HEK293 (cell line): ENCODE results near the gene KLHL29.

Experiments used
- CTCF ChIA-PET: fragments of 350-600 bp; formaldehyde crosslinking; extraction: SDS; loops from one replicate; lab custom pipeline; 2021; ENCODE audit warnings: antibody characterized with exemption; lab: Yijun Ruan, JAX
- POLR2A ChIA-PET: fragments of 300-600 bp; formaldehyde crosslinking; extraction: SDS; loops from one replicate; lab custom pipeline; 2020; ENCODE audit warnings: antibody characterized with exemption, inconsistent platforms; lab: Yijun Ruan, JAX
- H3K27ac ChIP-seq: fragments of 200-500 bp; sonication (Bioruptor generic); 2 replicates; pipeline ENCODE4 v1.5.1; 2014; ENCODE audit warnings: low read depth, low read length, control low read depth, inconsistent platforms; ENCODE audit errors: extremely low read depth
- H3K36me3 ChIP-seq, 2 experiments: fragments of 200-500 bp in 1 of 2; sonication (Bioruptor generic) in 1 of 2; 1 replicate in 1 of 2; 2 replicates in 1 of 2; pipeline ENCODE4 v1.5.1; 2014 to 2017; ENCODE audit warnings: inconsistent platforms in 2 of 2, low read length in 2 of 2; ENCODE audit not compliant: control insufficient read depth in 2 of 2, insufficient read depth in 1 of 2
- H3K4me1 ChIP-seq: fragments of 200-500 bp; sonication (Bioruptor generic); 2 replicates; pipeline ENCODE4 v1.5.1; 2014; ENCODE audit warnings: mild to moderate bottlenecking, low read length, inconsistent platforms; ENCODE audit not compliant: control insufficient read depth, insufficient read depth
- H3K4me3 ChIP-seq: 2 replicates; pipeline ENCODE4 v1.5.1; 2011; ENCODE audit warnings: low read depth, mild to moderate bottlenecking, control low read depth, low read length, moderate library complexity
- H3K9me3 ChIP-seq: fragments of 200-500 bp; sonication (Bioruptor generic); 2 replicates; pipeline ENCODE4 v1.5.1; 2014; ENCODE audit warnings: low read depth, low read length, inconsistent platforms; ENCODE audit not compliant: control insufficient read depth, insufficient read depth
- CTCF ChIP-seq: fragments of 450-650 bp; formaldehyde crosslinking; IDR thresholded peaks from 2 replicates; pipeline ENCODE4 v1.5.1; 2016; ENCODE audit warnings: missing biosample characterization, missing genetic modification characterization
- PRDM1 ChIP-seq: fragments of 450-650 bp; formaldehyde crosslinking; IDR thresholded peaks from 2 replicates; pipeline ENCODE4; 2016; ENCODE audit warnings: missing biosample characterization, missing genetic modification characterization
- SCRT2 ChIP-seq: fragments of 450-650 bp; formaldehyde crosslinking; IDR thresholded peaks from 2 replicates; pipeline ENCODE4 v1.5.1; 2016; ENCODE audit warnings: missing biosample characterization, missing genetic modification characterization
- ZNF114 ChIP-seq: fragments of 450-650 bp; formaldehyde crosslinking; IDR thresholded peaks from 2 replicates; pipeline ENCODE4 v1.5.0; 2017; ENCODE audit warnings: missing biosample characterization, missing genetic modification characterization
- ZNF146 ChIP-seq: fragments of 450-650 bp; formaldehyde crosslinking; IDR thresholded peaks from 2 replicates; pipeline ENCODE4 v1.5.1; 2016; ENCODE audit warnings: missing biosample characterization, missing genetic modification characterization
- ZNF157 ChIP-seq: fragments of 450-650 bp; formaldehyde crosslinking; IDR thresholded peaks from 2 replicates; pipeline ENCODE4 v1.5.1; 2016; ENCODE audit warnings: missing biosample characterization, missing genetic modification characterization
- ZNF211 ChIP-seq: fragments of 450-650 bp; formaldehyde crosslinking; IDR thresholded peaks from 2 replicates; pipeline ENCODE4 v1.5.1; 2016; ENCODE audit warnings: low read depth, missing biosample characterization, missing genetic modification characterization
- ZNF24 ChIP-seq: fragments of 450-650 bp; formaldehyde crosslinking; IDR thresholded peaks from 2 replicates; pipeline ENCODE4 v1.5.1; 2016; ENCODE audit warnings: missing biosample characterization, missing genetic modification characterization
- ZNF280C ChIP-seq: fragments of 450-650 bp; formaldehyde crosslinking; IDR thresholded peaks from 2 replicates; pipeline ENCODE4 v1.5.1; 2016; ENCODE audit warnings: missing biosample characterization, missing genetic modification characterization
- ZNF324 ChIP-seq: fragments of 450-650 bp; formaldehyde crosslinking; IDR thresholded peaks from 2 replicates; pipeline ENCODE4 v1.5.1; 2016; ENCODE audit warnings: missing biosample characterization, missing genetic modification characterization
- ZNF48 ChIP-seq: fragments of 450-650 bp; formaldehyde crosslinking; IDR thresholded peaks from 2 replicates; pipeline ENCODE4 v1.5.1; 2016; ENCODE audit warnings: missing biosample characterization, missing genetic modification characterization
- ZNF514 ChIP-seq: fragments of 450-650 bp; formaldehyde crosslinking; IDR thresholded peaks from 2 replicates; pipeline ENCODE4 v1.5.1; 2016; ENCODE audit warnings: missing biosample characterization, missing genetic modification characterization
- ZNF549 ChIP-seq: fragments of 450-650 bp; IDR thresholded peaks from 2 replicates; pipeline ENCODE4 v1.5.1; 2018; ENCODE audit warnings: missing biosample characterization, missing genetic modification characterization, mild to moderate bottlenecking, inconsistent platforms, moderate library complexity
- ZNF692 ChIP-seq: fragments of 450-650 bp; formaldehyde crosslinking; IDR thresholded peaks from 2 replicates; pipeline ENCODE4 v1.5.1; 2016; ENCODE audit warnings: missing biosample characterization, missing genetic modification characterization
- ZNF747 ChIP-seq: fragments of 450-650 bp; formaldehyde crosslinking; IDR thresholded peaks from 2 replicates; pipeline ENCODE4 v1.5.1; 2016; ENCODE audit warnings: missing biosample characterization, missing genetic modification characterization
- ZNF777 ChIP-seq: fragments of 450-650 bp; formaldehyde crosslinking; IDR thresholded peaks from 2 replicates; pipeline ENCODE4 v1.5.1; 2017; ENCODE audit warnings: missing biosample characterization, missing genetic modification characterization, borderline replicate concordance
- ZNF830 ChIP-seq: fragments of 450-650 bp; IDR thresholded peaks from 2 replicates; pipeline ENCODE4 v1.5.0; 2018; ENCODE audit warnings: missing biosample characterization, missing genetic modification characterization, low read depth, mild to moderate bottlenecking, moderate library complexity

Gene KLHL29

GRCh38 chr2:23506531-23507266, 121.7 kb downstream of the KLHL29 start (continued):
- TF ChIP-seq ZNF692 (tag by site-specific recombination) = peak; percentile 82

- no peaks in the 10 kb centered on the region for H3K36me3 ChIP-seq
- H3K9me3 ChIP-seq = no peaks in the 10 kb centered on the region
- H3K4me1 ChIP-seq = no peaks in the 10 kb centered on the region
- POLR2A ChIA-PET = no interaction called here
- H3K27ac ChIP-seq = no peak overlapping the region
- H3K4me3 ChIP-seq = no peak overlapping the region
- TF ChIP-seq ZNF48 (tag by site-specific recombination) (no peak), ZNF777 (tag by site-specific recombination) (no peak), ZNF146 (tag by site-specific recombination) (no peak), ZNF114 (tag by site-specific recombination) (no peak), ZNF24 (tag by site-specific recombination) (no peak), ZNF324 (tag by site-specific recombination) (no peak), ZNF830 (tag by site-specific recombination) (no peak), ZNF157 (no peak)
- CTCF ChIA-PET = no interaction called here
Measured at GRCh38 chr2:23507267-23508065, 122.5 kb downstream of the KLHL29 start.

- Histone ChIP-seq H3K4me1 (peaks cover under 1% of the 10 kb centered on the region; the same call in 1 of the 2 replicates), H3K9me3 (no peaks in the 10 kb centered on the region), H3K36me3 (no peaks in the 10 kb centered on the region), H3K4me3 (no peak overlapping the region), H3K27ac (no peak overlapping the region)
- ChIA-PET POLR2A (no interaction called here), CTCF (no interaction called here)
- TF ChIP-seq SCRT2 (tag by site-specific recombination) (no peak), ZNF211 (tag by site-specific recombination) (no peak), ZNF692 (tag by site-specific recombination) (no peak), PRDM1 (no peak), ZNF514 (no peak), CTCF (tag by site-specific recombination) (no peak), ZNF280C (no peak), ZNF747 (no peak), ZNF549 (tag by site-specific recombination) (no peak)
Measured at GRCh38 chr2:23508066-23508390, 123.0 kb downstream of the KLHL29 start.
